Kidney (tissue), 14 donors: ENCODE measurements around the gene FOXK1. TPM values are rescaled to one million over a fixed set of nuclear protein-coding genes. Genes with fewer than 3 reads are reported as not detected.

Experiments
- DNase-seq, 5 donors: peaks; one replicate each; pipeline ENCODE4 v3.0.0-alpha.2; 2013 to 2020
- FAIRE-seq: peaks from 2 replicates; lab custom pipeline; 2012; peaks lifted over from hg19 to GRCh38; lab: Jason Lieb, UNC
- H3K27ac ChIP-seq, 2 donors: one replicate each; pipeline ENCODE4 v1.7.0; 2013; ENCODE audit warnings: low read depth in 2 of 2, low read length in 2 of 2, inconsistent platforms in 1 of 2
- H3K27me3 ChIP-seq: one replicate; pipeline ENCODE4 v1.7.1; 2013; ENCODE audit warnings: low read length, inconsistent platforms; ENCODE audit not compliant: control insufficient read depth, insufficient read depth
- H3K36me3 ChIP-seq, 3 donors: one replicate each; pipeline versions ENCODE4 v1.7.0 to v1.7.1; 2013; ENCODE audit warnings: low read length in 3 of 3, control low read depth in 1 of 3, inconsistent platforms in 1 of 3; ENCODE audit not compliant: insufficient read depth in 3 of 3, control insufficient read depth in 2 of 3
- H3K4me1 ChIP-seq, 3 donors: one replicate each; pipeline versions ENCODE4 v1.7.0 to v1.7.1; 2013; ENCODE audit warnings: low read length in 3 of 3, inconsistent platforms in 1 of 3, low read depth in 1 of 3; ENCODE audit not compliant: control insufficient read depth in 2 of 3, insufficient read depth in 2 of 3
- H3K4me3 ChIP-seq, 3 donors: one replicate each; pipeline versions ENCODE4 v1.7.0 to v1.8.1; 2013; ENCODE audit warnings: low read length in 3 of 3, control low read depth in 1 of 3, inconsistent platforms in 1 of 3
- H3K9ac ChIP-seq, 3 donors: one replicate each; pipeline versions ENCODE4 v1.7.0 to v1.7.1; 2013; ENCODE audit warnings: low read length in 3 of 3, control low read depth in 1 of 3, inconsistent platforms in 1 of 3
- H3K9me3 ChIP-seq, 3 donors: one replicate each; pipeline versions ENCODE4 v1.7.0 to v1.7.1; 2013; ENCODE audit warnings: low read length in 3 of 3, control low read depth in 1 of 3, inconsistent platforms in 1 of 3; ENCODE audit not compliant: control insufficient read depth in 2 of 3, insufficient read depth in 1 of 3
- CTCF ChIP-seq: IDR thresholded peaks from 3 replicates; pipeline ENCODE4 v1.5.1; 2012; ENCODE audit warnings: mild to moderate bottlenecking, moderate library complexity, borderline replicate concordance; ENCODE audit not compliant: insufficient read depth; ENCODE audit errors: extremely low read depth
- intact Hi-C: fragments of 100-400 bp; cut with DNase I; formaldehyde crosslinking; loops from one replicate; pipeline ENCODE4 v1.11.1; 2022
- polyA plus RNA-seq: library from polyadenylated mRNA; stranded (reverse); fragments of 350-450 nt; fragmentation: Illumina TruSeq; extraction: RNeasy Lipid Tissue Mini Kit (QIAGEN cat#74804); gene quantifications from one replicate; pipeline ENCODE4 v1.2.3, GENCODE V29; 2014; ENCODE audit warnings: low read depth, low replicate concordance; ENCODE audit not compliant: insufficient read depth
- total RNA-seq: library from RNA; stranded (reverse); fragmentation: NEBNext Ultra II Directional; extraction: Animal tissue kit (Norgen Biotek cat#: 25700); gene quantifications from one replicate; pipeline ENCODE4 v1.2.1, GENCODE V29; 2021
- donor health status: control.
- donor health status: control.
- donor health status: control.
- donor health status: control.
- donor health status: control.
- donor health status: DM: yes; HTN: yes; CAD: no.
- donor health status: Normal renal cell carcinoma (clear cell type).

Gene FOXK1
- total and polyA plus RNA-seq, 2 donors from 2014 or later, result 3.9 to 44.2 TPM

- no peak for TF ChIP-seq CTCF
- peaks cover 0 to 2% (median 2%) of the 10 kb centered on the region in 3 donors for H3K36me3 ChIP-seq
- FAIRE-seq (no peak), DNase-seq (no peak)
- H3K4me1 ChIP-seq, result peaks cover 0 to 21% (median 11%) of the 10 kb centered on the region in 3 donors
- intact Hi-C loops, result no loop called here
- no peak overlapping the region for H3K9ac ChIP-seq
- H3K27ac ChIP-seq, result no peak overlapping the region
- no peak overlapping the region for H3K4me3 ChIP-seq
- no peaks in the 10 kb centered on the region for H3K27me3 ChIP-seq
- H3K9me3 ChIP-seq, result no peaks in the 10 kb centered on the region
Observed at GRCh38 chr7:4722960-4723630, 41.0 kb downstream of the FOXK1 start.

GRCh38 chr7:4724648-4725013, 42.5 kb downstream of the FOXK1 start:
- no peak for FAIRE-seq
- Histone ChIP-seq H3K9me3 (no peaks in the 10 kb centered on the region), H3K27me3 (no peaks in the 10 kb centered on the region), H3K4me1 (peaks cover 0 to 21% (median 15%) of the 10 kb centered on the region in 3 donors), H3K9ac (peak overlapping the region in 2 of 3 donors; percentile 72 to 90), H3K4me3 (peak overlapping the region in 2 of 3 donors; percentile 13 to 72), H3K36me3 (peaks cover 0 to 4% (median 2%) of the 10 kb centered on the region in 3 donors), H3K27ac (peak overlapping the region; percentile 88 to 93)
- TF ChIP-seq CTCF, result no peak
- DNase-seq, result peak in 2 of 5 donors; percentile 51 to 62
- intact Hi-C loops, result no loop called here

DNA sequence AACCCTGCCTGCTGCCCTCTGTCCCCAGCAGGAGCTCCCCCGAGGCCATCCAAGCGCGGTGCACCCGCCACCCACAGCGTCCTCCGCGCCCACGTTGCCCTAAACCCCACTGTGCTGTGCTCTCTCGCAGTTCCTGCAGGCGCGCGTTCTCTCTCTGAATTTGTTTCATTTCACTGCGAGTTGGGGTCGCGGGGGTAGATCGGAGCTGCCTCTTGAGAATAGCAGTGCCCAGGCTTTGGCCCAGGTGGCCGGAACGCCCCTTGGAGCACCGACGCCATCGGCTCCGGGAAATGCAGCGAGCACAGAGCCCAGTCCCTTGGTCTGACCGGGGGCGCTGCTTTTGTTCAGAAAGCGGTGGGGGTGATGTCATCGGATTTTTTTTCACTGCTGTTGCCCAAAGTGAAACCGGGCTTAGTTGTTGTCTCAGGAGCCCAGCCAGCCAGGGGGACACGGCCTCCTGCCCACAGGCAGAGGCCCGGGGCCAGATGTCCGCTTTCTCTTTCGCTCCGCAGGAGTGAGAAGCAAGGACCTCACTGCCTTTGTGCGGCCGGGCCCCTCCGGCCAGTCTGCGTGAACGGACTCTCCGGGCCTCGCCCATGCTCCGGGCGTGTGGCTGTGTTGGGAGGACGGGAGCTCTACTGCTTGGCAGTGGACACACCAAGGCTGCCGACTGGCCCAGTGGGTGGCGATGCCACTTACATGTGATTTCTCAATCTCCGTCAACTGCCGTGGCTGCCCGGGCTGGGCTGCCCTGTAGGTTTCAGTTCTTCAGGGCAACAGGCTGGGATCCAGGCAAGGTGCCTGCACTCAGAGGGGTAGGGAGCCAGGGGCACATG, 43.1 kb downstream of the FOXK1 start:
- Histone ChIP-seq H3K9ac (peak overlapping the region in 2 of 3 donors; percentile 72 to 90), H3K36me3 (peaks cover 0 to 4% (median 2%) of the 10 kb centered on the region in 3 donors), H3K27me3 (no peaks in the 10 kb centered on the region), H3K9me3 (no peaks in the 10 kb centered on the region), H3K4me1 (peaks cover 0 to 22% (median 15%) of the 10 kb centered on the region in 3 donors), H3K27ac (peak overlapping the region; percentile 88 to 93), H3K4me3 (peak overlapping the region; percentile 6 to 72 (median 13))
- intact Hi-C loops, result no loop called here
- DNase-seq (peak; percentile 76 to 94 (median 84)), FAIRE-seq (no peak)
- no peak for TF ChIP-seq CTCF
